ENCODE measurements around the gene LCN10.

DNA sequence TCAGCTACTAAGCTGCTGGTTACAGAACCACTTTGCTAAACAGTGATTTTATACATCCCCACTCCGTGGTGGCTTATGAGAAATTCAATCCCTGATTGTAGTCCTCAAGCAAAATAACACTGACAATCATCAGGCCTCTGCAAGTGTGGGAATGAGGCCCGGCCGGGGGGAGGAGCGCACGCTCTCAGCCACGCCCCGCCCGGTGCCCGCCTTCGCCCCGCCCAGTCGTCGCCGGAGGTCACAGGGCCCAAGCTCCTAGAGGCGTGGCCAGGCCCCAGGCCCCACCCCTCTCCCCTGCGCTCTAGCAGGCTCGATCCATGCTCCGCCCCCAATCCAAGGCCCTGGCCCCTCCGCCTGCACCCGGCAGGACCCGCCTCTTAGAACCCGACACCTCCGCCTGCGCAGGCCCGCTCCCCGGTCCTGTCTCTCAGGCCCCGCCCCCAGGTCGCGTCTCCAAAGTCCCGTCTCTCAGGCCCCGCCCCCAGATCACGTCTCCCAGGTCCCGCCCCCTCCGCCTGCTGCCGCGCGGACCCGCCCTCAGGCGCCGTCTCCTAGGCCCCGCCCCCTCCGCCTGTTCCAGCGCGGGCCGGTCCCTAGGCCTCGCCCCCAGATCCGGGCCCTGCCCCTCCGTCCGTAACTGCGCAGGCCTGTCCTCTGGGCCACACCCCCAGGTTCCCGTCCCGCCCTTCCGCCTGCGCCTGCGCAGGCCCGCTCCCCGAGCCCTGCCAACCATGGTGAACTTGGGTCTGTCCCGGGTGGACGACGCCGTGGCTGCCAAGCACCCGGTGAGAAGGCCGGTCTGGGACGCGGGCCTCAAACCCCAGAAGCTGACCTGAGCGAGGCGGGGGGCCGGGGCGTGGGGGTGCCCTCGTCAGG, 48.1 kb upstream of the LCN10 start, which contains the start of gene TMEM141:
- TF ChIP-seq POLR2A (IDR thresholded peaks at IDR 0.05; ENCODE audit: low read depth, low read length) = peak; percentile 89
- TF ChIP-seq EZH2 (IDR thresholded peaks at IDR 0.05; ENCODE audit: borderline replicate concordance, low read depth, low read length, severe bottlenecking) = no peak
- TF ChIP-seq CTCF (IDR thresholded peaks at IDR 0.05; ENCODE audit: extremely low read depth in 1 of 2, insufficient read depth in 1 of 2, low read depth in 1 of 2, low read length in 2 of 2) = no peak
